ENCODE measurements around the gene NEK6. TPM values are rescaled to one million over a fixed set of nuclear protein-coding genes. Genes with fewer than 3 reads are reported as not detected.

NEK6 gene
- total RNA-seq, 1 experiment from 2014 or later: 28.4 TPM

DNA sequence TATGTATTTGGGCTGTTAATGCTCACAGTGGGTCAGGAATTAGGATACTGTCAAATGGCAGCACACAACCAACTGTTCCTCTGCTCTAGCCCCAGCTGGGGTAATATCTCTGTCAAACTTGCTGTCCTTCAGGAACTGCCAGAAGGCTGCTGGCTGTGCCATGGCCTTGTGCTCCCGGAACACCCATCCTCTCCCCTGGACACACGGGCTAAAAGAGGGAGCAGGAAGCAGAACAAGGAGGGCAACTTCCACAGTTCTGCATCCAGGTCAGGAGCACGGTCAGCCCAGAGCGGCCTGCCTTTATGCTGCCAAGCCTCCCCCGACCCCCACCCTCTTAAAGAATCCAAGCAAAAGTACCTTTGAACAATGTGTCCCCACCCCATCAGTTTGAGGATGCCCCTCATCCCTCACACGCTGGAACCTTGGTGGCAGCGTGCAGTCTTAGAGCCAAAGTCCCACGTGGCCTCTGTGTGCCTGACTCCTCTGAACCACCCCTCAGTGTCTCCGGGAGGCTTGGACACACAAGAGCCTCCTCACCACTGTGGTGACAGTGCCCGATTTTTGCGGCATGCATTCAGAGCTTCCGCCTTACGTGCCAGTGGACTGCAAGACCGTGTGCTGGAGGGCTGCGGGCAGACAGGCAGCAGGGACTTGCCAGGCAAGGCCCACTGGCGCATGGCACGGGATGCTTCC is 96.7 kb downstream of the NEK6 start:
- DNase-seq: no peak
- H3K27me3 ChIP-seq: no peaks in the 10 kb centered on the region
- H3K4me1 ChIP-seq: no peaks in the 10 kb centered on the region
- H3K4me3 ChIP-seq: no peak overlapping the region
- no peaks in the 10 kb centered on the region for H3K9me3 ChIP-seq (replicated peaks)
- no peak overlapping the region for H3K27ac ChIP-seq
- peaks cover 42% of the 10 kb centered on the region for H3K36me3 ChIP-seq

DNA sequence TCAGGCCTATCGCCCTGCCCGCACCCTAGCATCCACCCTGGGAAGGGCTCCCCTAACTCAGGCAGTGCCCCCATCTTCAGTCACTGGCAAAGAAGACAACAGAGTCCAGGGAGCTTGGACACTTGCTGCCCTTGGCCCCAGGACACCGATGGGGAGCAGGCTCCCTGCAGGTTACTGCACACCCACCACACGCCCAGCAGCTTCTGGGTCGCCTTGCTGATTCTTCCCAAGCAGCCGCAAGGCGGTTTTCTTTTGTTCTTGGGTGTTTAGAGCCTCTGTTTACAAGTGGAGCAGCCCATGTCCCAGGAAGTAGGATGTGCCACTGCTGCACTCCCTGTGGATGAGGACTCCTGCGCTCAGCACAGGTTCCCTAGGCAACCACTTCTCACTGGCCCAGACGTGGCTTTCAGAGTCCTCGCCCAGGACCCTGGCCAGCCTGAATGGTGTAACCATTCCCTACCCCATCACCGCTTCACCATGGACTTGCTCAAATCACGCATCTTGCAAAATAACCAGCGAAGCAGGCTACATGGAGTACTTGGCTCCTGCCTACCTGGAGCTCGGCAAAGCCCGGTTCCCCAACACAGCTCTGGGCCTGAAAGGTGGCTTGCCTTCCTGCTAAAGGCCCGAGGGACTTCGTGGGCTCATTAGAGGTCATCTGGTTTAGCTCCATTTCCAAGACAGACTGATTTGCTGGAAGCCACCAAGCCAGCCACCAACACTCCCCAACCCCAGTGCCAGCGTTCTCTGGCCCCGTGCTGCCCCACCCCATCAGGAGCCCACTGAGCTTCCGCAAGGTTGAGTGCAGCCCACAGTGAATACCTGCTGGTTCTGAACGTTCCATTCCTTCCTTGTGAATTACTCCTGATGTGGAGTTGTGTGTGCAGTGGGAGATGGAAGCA is 97.5 kb downstream of the NEK6 start:
- Histone ChIP-seq H3K27me3 (no peaks in the 10 kb centered on the region), H3K4me1 (no peaks in the 10 kb centered on the region), H3K27ac (no peak overlapping the region), H3K9me3 (replicated peaks) (no peaks in the 10 kb centered on the region), H3K36me3 (peaks cover 36% of the 10 kb centered on the region), H3K4me3 (no peak overlapping the region)
- DNase-seq: no peak

DNA sequence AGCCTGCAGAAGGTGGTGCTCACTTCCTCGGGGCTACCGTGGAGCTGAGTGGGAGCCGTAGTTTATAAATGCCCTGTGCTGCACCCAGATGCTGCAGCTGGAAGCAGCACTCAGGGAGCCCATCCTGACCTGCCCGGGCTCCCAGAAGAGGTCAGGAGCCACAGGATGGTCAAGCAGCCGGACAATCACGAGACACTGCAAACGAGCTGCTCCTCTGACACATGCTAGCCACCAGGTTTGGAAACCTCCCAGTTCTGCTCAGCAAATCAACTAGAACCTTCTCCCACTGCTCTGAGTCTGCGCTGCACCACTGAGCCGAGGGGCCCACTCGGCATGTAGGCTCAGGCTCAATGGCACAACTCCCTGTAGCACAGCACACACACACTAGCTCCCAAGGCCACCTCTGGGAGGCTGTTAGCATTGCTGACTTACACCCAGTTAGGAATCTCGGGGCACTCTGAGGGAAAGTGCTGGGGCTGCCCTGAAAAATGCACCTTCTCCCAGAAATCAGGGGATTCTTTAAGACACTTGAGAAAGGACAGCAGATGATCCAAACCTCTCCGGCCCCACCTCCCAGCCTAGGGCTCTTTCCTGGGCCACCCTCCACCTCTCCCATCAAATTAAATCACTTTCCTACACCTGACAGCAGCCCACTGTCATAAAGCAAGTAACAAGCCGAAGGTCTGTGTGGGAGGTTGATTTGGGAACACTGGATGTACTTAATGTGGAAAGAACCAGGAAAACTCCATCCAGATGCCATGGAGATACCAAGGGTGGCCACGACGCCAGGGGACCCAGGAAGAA is 98.4 kb downstream of the NEK6 start:
- Histone ChIP-seq H3K27ac (no peak overlapping the region), H3K36me3 (peaks cover 27% of the 10 kb centered on the region), H3K4me1 (no peaks in the 10 kb centered on the region), H3K27me3 (no peaks in the 10 kb centered on the region), H3K9me3 (replicated peaks) (no peaks in the 10 kb centered on the region), H3K4me3 (no peak overlapping the region)
- DNase-seq: no peak

DNA sequence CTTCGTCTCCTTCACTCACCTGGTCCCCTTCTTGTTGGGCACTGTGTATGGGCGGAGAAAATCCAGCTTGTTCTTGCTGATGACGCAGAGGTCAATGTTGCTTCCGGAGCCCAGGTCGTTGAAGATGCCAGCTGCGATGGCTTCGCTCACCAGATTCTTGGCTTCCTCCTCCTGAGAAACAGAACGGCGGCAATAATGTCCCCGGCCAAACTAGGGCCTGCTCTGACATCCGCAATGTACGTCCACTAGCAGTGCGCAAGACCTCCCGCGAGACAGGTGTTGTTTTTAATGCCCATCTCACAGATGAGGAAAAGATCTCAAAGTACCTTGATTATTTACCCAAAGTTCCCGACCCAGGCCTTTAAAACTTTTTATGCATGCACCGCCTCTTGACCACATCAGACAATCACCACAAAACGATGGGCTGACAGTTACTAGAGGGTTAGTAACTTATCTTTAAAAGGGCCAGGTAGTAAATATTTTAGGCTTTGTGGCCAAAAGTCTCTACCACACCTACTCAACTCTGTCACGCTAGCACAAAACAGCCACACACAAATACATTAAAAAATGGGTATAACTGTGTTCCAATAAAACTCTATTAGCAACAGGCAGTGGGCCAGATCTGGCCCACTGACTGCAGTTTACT is 99.1 kb downstream of the NEK6 start:
- Histone ChIP-seq H3K36me3 (peaks cover 20% of the 10 kb centered on the region), H3K9me3 (replicated peaks) (no peaks in the 10 kb centered on the region), H3K4me1 (no peaks in the 10 kb centered on the region), H3K4me3 (no peak overlapping the region), H3K27me3 (no peaks in the 10 kb centered on the region), H3K27ac (no peak overlapping the region)
- DNase-seq: no peak

DNA sequence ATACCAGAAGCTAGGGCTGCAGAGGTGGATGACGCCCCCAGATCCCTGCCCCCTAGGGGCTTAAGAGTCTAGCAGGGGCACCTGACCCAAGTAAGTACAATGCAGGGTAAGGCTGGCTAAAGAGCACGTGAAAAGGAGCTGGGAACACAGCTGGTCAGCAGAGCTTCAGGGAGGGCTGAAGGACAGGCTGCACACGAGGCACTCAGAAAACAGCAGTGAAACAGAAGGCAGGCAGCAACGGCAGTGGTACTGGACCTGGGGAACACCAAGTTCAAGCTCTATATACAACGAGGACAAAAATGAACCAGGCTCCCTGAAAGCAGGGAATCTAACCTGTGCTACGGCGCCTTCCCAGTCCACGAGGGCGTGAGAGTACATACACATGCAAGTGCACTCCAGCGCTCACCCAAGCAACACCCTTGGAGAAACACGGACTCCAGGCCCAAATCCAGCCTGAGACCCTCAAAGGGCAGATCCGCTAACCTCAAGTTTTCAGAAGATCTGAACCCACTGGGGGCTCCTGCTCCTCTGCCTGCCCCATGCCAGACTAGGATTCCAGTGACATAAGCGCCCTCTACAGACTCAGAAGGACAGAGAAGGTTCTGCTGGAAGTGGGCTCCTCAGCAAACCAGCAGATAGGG is 100.1 kb downstream of the NEK6 start:
- Histone ChIP-seq H3K27ac (no peak overlapping the region), H3K4me3 (no peak overlapping the region), H3K36me3 (peaks cover 14% of the 10 kb centered on the region), H3K4me1 (no peaks in the 10 kb centered on the region), H3K27me3 (no peaks in the 10 kb centered on the region), H3K9me3 (replicated peaks) (no peaks in the 10 kb centered on the region)
- DNase-seq: no peak

DNA sequence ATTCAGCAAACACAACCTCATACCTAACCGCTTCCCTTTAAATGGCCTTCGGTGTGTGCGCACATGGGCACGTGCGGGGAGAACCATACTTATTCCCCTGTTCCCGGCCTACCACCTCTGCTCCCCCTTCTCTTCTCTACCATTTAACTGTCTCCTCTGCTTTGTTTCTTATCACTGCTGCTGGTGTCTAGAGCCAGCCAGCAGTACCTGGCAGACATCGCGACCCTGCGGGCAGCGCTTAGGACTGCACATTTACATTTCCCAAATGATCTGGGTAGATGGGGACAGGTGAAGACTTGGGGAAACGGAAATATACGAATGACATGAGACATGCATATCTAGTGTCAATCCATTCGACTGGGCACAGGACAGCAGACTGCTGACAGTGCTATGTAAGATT is 100.9 kb downstream of the NEK6 start:
- no peak for DNase-seq
- peaks cover 14% of the 10 kb centered on the region for H3K36me3 ChIP-seq
- H3K27me3 ChIP-seq: no peaks in the 10 kb centered on the region
- no peak overlapping the region for H3K4me3 ChIP-seq
- no peaks in the 10 kb centered on the region for H3K9me3 ChIP-seq (replicated peaks)
- H3K27ac ChIP-seq: no peak overlapping the region
- H3K4me1 ChIP-seq: no peaks in the 10 kb centered on the region

DNA sequence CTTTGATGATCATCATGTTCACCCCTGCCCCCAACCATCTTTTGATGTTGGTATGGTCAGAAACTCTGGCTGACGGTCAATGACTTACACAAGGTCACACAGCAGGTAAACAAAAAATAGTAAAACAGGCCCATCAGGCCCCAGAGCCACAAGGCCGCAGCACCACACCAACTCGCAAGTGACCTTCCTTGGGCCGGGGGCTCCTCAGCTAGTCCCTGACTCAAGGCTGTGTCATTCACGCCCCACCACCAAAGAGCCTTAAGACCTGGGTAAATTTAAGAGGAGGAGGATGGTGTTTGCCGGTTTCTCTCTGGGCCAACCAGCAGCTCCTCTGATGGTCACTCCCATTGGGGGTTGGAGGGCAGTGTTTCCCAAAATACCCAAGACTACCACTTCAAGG is 101.7 kb downstream of the NEK6 start:
- no peaks in the 10 kb centered on the region for H3K4me1 ChIP-seq
- DNase-seq: no peak
- no peaks in the 10 kb centered on the region for H3K9me3 ChIP-seq (replicated peaks)
- H3K27ac ChIP-seq: no peak overlapping the region
- no peak overlapping the region for H3K4me3 ChIP-seq
- H3K36me3 ChIP-seq: peaks cover 13% of the 10 kb centered on the region
- H3K27me3 ChIP-seq: no peaks in the 10 kb centered on the region

DNA sequence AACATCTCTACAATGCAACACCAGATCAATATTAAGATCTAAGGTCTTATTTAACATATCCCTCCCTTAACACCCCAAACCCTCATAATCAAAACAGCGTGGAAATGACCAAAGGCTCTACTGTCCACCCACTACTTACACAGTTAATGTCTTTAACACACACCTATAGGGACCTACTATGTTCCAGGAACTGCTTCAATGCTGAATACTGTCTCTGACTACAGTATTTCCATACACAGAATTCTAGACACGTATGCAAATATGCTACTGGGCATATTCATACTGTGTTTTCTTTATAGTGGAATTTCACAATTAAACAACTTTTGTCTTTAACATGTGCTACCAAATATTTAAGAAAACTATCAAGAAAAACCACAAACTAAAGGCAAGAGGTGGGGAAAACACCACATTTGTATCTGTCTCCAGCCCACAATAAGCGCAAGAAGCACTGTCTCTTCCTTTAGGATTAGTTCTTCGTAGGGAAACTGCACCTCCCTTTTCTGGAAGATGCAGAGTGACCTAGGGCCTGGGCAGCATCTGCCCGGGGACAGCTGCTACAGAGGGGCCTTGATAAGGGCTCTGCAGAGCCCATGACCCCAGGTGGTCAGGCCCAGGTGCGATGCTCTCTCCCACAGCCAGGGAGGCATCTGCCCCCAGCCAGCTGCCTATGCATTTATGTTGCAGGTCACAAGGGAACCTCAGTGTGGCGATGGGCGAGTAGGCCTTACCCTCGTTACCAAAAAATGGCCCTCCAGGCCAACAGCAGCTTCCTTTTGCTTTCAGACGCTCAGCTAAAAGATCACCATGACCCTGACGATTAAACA is 102.3 kb downstream of the NEK6 start:
- no peak for DNase-seq
- H3K27me3 ChIP-seq: no peaks in the 10 kb centered on the region
- peaks cover 12% of the 10 kb centered on the region for H3K36me3 ChIP-seq
- no peak overlapping the region for H3K27ac ChIP-seq
- no peaks in the 10 kb centered on the region for H3K4me1 ChIP-seq
- no peak overlapping the region for H3K4me3 ChIP-seq
- no peaks in the 10 kb centered on the region for H3K9me3 ChIP-seq (replicated peaks)

DNA sequence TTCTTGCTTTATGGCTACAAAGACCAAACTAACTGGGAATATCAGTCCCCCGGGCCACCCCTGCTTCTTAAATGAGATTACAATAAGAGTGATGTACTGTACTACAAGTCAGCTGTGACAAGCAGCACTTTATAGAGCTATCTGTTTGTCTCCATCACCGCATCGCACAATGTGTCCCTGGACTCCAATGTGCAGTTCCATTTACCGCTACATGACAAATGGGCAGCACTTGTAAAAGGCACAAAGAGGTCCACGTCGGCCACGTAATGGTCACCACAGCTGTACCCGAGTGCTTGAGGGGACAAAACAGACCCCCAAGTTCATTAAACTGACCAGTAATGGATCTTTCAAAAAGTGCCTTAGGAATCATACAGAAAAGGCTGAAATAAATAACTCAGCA is 103.4 kb downstream of the NEK6 start:
- Histone ChIP-seq H3K27ac (no peak overlapping the region), H3K9me3 (replicated peaks) (no peaks in the 10 kb centered on the region), H3K4me1 (no peaks in the 10 kb centered on the region), H3K27me3 (no peaks in the 10 kb centered on the region), H3K4me3 (no peak overlapping the region), H3K36me3 (peaks cover 10% of the 10 kb centered on the region)
- DNase-seq: no peak

DNA sequence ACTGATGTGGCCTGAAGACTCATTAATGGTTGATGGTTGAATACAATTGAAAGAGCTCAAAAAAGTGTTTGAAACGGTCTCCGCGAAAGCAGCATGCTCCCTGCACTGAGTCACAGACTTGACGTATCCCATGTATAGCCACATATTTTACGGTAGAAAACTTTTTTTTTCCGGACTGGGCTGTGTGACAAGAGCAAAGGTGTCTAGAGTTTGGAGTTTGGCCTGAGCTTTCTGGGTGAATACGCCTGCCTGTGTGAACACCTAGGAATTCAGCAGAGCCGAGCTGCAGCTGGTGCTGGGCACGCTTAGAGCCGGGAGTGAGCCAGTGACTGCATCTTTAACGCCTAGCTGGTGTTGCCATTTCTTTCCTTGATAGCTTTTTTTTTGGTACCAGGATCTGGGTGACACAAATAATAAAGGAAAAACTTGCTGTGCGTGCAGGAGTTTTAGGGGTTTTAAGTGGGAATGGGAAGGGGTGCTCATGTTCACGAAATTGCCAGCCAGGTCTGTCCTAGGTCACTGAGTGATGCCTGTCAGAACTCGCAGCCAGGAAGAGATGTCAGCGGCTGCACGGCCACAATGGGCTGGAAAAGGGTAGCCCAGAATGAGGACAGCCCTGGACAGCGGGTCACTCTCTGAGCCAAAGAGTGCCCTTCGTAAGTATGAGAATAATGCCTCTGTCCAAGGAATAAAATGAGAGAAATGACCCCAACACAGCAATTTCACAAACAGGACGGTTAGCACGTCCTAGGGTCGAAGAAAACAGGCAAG is 105.8 kb downstream of the NEK6 start:
- no peak overlapping the region for H3K27ac ChIP-seq
- peaks cover 3% of the 10 kb centered on the region; the same call in 1 of the 2 replicates for H3K36me3 ChIP-seq
- DNase-seq: no peak

DNA sequence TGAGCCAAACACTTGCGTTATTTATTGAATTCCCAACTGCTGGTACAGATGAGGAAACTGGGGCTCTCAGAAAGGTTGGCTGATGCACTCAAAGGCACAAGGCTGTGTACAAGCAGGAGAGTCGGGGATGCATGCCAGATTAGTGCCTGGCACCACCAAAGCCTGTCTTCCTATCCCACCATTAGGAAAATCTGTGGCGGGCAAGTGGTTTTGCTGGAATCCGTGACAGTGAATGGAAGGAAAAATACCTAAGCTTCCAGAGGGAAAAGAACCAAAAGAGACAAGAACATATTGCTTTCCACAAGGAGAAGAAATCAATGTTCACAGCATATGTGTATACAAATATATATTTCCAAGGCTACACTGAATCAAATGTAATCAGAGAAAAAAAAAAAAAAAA is 106.4 kb downstream of the NEK6 start:
- Histone ChIP-seq H3K27ac (no peak overlapping the region), H3K27me3 (no peaks in the 10 kb centered on the region), H3K4me1 (no peaks in the 10 kb centered on the region), H3K9me3 (replicated peaks) (no peaks in the 10 kb centered on the region), H3K36me3 (peaks cover 3% of the 10 kb centered on the region; the same call in 1 of the 2 replicates), H3K4me3 (no peak overlapping the region)
- no peak for DNase-seq

More for the DNA sequence above, 105.8 kb downstream of the NEK6 start:
- Histone ChIP-seq H3K4me3 (no peak overlapping the region), H3K9me3 (replicated peaks) (no peaks in the 10 kb centered on the region), H3K27me3 (no peaks in the 10 kb centered on the region), H3K4me1 (no peaks in the 10 kb centered on the region)

DNA sequence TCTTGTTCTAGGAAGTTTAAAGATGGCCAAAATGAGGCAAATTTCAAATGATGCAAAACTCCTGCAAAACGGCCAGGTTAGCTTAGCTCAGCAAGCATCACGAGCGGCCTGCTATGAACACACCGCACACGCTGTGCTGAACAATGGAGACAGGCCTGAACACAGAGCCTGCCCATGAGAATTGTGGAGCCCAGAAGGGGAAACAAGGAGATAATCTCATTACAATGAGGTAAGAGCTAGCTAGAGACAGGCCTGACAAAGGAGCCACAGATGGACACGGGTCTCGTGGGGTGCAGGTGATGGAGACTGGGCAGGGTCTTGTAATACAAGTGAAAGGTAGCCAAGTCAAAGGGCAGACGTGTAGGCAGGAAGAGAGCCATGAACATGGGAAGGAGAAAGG is 107.3 kb downstream of the NEK6 start:
- no peak overlapping the region for H3K27ac ChIP-seq
- H3K36me3 ChIP-seq: peaks cover 3% of the 10 kb centered on the region; the same call in 1 of the 2 replicates
- H3K4me3 ChIP-seq: no peak overlapping the region
- no peak for DNase-seq
- no peaks in the 10 kb centered on the region for H3K9me3 ChIP-seq (replicated peaks)
- H3K27me3 ChIP-seq: no peaks in the 10 kb centered on the region
- H3K4me1 ChIP-seq: no peaks in the 10 kb centered on the region
